GM21367 (cell line): ENCODE results near the gene CAPN3.
"Not testable (repeated sequence)": the region's sequence is repeated elsewhere in the genome, so short reads cannot be mapped to it uniquely, and the experiment has no call there.

Experiments used
- ATAC-seq: cut with Tn5 transposase; IDR thresholded peaks from one replicate; pipeline ENCODE4 v1.9.1; 2021; ENCODE audit not compliant: unreplicated experiment

The CAPN3 gene

DNA sequence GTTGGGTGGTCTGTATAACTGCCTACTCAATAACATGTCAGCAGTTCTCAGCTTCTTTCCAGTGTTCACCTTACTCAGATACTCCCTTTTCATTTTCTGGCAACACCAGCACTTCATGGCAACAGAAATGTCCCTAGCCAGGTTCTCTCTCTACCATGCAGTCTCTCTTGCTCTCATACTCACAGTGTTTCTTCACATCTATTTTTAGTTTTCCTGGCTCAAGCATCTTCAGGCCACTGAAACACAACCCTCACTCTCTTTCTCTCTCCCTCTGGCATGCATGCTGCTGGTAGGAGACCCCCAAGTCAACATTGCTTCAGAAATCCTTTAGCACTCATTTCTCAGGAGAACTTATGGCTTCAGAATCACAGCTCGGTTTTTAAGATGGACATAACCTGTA lies at the start of gene CAPN3:
TSS of gene CAPN3 (plus strand) at position 253 of the 400 bp plus-strand sequence. CDS start 305 bp downstream, outside the sequence.
- ATAC-seq: no peak

DNA sequence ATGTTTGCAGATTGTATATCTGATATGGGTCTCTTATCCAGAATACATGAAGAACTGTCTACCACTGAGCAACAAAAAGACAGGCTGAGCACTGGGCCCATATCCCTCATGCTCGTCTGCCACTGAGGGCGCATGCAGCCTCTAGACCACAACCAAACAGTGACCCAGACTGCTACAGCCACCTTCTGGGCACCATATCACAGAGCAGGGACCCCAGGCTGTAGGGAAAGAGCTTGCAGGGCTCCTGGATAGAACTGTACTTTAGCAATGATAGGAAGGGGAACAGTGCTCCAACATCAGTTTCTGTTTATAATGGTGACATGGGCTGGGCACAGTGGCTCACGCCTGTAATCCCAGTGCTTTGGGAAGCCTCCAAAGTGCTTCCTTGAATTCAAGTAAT lies 45.8 kb upstream of the CAPN3 start:
- no peak for ATAC-seq

DNA sequence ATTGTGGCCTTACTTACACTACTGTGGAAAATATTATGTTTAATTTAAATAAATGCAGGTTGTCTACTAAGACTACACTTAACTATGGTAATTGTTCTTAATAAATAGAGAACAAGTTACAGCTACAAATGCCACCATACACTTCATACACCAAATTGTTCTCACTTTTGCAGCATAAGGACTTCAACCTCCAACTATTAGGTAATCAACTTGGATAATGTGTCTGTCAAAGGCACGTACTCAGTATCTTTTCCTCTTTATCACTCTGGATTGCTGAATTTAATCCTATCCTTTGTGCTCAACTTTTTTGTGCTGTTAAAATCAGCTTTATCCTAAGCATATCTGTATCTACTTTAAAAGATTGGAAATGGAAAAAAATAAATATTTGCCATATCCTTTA lies 44.5 kb upstream of the CAPN3 start:
- no peak for ATAC-seq

DNA sequence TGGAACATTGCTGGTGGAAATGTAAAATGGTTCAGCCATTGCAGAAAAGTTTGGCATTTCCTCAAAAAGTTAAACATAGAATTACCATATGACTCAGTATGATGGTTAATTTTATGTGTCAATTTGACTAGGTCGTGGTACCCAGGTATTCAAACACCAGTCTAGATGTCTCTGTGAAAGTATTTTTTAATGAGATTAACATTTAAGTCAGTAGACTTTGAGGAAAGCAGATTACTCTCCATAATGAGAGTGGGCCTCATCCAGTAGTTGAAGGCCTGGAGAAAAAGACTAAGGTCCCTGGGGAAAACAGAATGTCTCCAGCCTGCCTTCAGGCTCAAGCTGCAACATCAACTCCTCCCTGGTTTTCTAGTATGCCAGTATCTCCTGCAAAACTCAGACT lies 43.8 kb upstream of the CAPN3 start:
- no peak for ATAC-seq

DNA sequence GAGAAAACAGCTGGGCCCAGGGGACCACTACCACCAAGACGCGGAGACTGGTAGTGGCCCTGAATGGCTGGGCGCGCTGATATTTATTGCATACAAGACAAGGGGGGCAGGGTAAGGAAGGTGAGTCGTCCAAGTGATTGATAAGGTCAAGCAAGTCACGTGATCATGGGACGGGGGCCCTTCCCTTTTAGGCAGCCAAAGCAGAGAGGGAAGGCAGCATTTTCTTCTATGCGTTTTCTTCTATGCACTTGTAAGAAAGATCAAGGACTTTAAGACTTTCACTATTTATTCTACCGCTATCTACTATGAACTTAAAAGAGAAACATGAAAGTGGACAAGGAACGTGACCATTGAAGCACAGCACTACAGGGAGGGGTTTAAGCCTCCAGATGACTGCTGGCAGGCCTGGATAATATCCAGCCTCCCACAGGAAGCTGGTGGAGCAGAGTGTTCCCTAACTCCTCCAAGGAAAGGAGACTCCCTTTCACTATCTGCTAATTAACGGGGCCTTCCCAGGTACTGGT lies 43.0 kb upstream of the CAPN3 start:
- not testable (repeated sequence) for ATAC-seq

DNA sequence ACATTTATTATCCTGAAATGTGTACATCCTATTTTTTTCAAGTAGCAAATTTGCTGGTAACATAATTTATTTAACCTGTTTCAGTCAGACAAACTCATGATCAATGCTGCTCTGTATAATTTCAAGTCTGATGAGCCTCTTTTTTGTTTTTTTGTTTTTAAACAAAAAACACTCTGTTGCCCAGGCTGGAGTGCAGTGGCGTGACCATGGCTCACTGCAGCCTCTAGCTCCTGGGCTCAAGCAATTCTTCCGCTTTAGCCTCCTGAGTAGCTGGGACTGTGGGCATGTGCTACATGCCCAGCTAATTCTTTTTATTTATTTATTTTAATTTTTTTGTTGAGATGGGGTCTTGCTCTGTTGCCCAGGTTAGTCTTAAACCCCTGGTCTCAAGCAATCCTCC lies 40.1 kb upstream of the CAPN3 start:
- ATAC-seq: no peak

DNA sequence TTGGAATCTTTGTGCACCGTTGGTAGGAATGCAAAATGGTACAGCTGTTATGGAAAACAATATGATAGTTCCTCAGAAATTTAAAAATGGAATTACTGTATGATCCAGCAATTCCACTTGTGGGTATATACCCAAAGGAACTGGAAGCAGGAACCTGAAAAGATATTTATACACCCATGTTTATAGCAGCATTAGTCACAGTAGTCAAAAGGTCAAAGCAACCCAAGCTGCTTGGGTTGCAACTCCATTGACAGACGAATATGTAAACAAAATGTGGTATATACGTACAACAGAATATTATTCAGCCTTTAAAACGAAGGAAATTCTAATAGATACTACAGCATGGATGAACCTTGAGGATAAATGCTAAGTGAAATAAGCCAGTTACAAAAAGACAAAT lies 35.0 kb upstream of the CAPN3 start:
- ATAC-seq: no peak

DNA sequence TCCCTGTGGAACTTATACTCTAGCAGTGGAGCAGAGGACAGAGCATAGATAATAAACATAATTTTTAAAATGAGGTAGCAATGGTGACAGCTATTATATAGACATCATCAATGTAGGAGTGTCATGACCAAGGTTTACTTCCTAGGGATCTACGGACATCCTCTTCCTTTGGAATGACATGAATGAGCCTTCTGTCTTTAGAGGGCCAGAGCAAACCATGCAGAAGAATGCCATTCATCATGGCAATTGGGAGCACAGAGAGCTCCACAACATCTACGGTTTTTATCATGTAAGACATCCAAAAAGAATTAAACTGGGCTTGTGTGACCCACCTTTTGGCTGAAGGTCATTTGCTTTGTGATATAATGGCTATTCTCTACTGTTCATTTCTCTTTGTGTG lies 30.1 kb upstream of the CAPN3 start:
- no peak for ATAC-seq

DNA sequence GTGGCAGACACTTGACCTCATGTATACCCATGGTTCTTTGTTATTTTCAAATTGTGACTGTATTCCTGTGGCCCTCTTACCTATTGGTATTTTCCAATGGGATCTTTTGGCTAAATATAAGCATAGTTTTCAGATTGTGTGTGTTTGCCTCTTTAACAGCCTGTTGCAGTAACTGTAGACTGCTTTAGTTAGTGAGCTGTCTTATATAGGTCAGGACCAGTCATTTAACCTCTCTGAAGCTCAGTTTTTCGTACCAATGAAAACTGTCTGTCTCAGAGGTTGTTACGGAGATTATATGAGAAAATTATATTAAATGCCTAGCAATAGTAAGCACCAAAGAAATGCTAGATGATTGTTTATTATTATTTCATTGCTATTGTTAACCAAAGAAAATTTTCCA lies 29.3 kb upstream of the CAPN3 start:
- ATAC-seq: no peak

DNA sequence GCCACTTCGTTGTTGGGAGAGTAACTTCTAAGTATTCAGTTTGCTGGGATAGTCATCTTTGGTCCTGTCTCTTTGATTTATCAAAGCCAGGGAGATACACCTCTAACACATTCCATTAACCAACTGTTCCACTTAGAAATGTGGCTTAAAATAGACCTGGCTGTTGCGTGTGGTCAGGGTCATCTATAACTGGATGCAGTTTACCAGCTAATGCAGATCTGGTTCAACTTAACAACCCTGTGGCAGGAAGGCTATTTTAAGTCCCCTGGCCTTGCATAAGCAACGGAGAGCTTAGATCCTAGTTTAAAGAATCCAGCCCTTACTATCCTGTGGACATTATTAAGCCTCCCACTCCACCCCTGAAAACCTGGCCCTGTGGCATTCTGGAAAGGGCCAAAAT lies 28.1 kb upstream of the CAPN3 start:
- no peak for ATAC-seq

DNA sequence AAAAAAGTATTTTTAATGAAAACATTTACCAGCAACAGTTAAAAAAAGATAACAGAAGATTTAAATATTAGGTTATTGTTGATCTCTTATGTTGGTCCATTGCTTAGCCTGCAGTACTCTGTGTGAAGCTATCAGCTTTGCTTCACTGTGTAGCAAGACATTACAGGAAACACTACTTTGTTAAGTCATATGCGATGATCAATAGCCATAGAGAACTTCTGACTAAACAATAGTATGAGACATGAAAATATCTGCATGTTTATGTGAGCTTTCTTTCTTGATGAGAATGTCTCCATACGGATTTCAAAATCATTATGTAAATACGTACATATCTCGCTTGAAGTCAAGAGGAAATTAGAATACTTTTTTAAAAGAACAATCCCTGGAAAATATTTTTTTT lies 27.0 kb upstream of the CAPN3 start:
- ATAC-seq: no peak

DNA sequence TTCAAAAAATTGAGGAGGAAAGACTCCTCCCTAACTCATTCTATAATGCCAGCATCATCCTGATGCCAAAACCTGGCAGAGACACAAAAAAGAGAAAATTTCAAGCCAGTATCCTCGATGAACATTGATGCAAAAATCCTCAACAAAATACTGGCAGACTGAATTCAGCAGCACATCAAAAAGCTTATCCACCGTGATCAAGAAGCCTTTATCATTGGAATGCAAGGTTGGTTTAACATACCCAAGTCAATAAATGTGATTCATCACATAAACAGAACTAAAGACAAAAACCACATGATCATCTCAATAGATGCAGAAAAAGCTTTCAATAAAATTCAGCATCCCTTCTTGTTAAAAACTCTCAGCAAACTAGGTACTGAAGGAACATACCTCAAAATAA lies 24.2 kb upstream of the CAPN3 start:
- ATAC-seq: no peak

DNA sequence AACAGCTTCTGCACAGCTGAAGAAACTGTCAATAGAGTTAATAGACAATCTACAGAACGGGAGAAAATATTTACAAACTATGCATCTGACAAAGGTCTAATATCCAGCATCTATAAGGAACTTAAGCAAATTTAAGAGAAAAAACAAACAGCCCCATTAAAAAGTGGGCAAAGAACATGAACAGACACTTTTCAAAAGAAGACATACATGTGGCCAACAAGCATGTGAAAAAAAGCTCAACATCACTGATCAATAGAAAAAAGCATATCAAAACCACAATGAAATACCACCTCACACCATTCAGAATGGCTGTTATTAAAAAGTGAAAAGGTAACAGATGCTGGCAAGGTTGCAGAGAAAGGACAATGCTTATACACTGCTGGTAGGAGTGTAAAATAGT lies 22.7 kb upstream of the CAPN3 start:
- ATAC-seq: not testable (repeated sequence)

DNA sequence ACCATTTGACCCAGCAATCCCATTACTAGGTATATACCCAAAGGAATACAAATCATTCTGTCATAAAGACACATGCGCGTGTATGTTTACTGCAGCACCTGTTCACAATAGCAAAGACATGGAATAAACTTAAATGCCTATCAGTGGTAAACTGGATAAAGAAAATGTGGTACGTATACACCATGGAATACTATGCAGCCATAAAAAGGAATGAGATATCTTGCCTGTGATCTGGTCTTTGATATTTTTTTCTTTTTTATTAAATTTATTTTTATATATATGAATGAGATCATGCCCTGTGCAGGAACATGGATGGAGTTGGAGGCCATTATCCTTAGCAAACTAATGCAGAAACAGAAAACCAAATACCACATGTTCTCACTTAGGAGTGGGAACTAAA lies 22.2 kb upstream of the CAPN3 start:
- not testable (repeated sequence) for ATAC-seq

DNA sequence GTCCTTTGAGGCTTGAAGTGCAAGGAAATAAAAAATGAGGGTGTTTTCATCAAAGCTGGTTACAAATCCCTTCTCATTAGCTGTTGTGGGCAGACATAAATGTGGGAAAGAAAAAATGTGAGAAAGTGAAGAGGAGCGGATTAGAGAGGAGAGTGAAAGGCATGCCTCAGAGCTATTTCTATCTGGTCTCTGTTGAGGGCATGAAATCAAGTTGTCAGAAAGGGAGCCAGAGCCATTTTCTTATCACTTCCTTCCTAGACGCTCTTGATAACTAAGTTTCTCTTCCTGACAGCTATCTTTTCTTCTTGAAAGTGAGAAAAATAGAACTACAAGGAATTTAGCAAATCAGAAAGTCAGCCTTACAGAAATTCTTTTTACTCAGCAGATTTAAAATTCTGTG lies 20.8 kb upstream of the CAPN3 start:
- ATAC-seq: no peak

DNA sequence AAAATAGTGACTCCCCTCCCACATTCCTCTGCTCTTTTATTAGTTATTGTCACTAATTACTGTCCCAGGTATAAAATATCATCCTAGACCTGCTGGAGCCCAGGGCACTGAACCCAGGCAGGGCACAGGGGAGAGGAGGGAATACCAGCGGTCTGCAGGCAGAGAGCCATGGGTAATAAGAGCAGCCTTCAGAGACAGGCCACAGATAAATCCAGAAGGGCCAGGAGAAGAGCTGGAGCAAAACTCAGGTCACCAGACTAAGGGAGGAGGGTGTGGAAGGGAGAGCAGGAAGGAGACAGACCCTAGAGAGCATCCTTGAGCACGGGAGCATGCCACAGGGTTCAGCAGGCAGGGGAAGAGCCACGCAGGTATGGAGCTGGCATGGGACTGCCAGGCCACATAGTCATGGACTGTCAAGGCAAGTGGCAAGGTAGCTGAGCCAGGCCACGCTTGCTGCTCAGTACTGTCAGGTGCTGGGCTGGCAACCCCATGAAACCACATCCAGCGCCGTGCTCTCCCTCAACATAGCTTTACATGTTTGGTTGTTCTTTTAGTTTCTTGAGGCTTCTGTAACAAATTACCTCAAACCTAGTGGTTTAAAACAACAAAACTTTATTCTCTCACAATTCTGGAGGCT lies 15.6 kb upstream of the CAPN3 start:
- no peak for ATAC-seq

DNA sequence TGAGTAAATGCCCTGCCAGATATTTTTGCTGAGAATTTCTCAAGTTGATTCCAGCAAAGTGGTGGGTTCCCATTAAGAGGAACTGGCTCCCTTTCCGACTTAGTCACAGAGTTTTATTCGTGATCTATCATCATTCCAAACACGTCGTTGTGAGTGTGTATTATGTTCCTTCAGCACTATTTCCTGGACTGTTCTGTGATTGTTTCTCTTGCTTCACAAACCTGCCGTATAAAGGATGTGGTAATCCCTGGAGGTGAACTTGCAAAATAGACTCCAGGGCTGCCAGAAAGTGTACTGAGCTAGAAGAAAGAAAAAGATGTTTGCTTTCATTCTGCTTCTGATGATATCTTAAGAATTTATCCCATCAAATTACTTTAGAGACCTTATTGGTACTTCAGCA lies 14.5 kb upstream of the CAPN3 start:
- no peak for ATAC-seq

DNA sequence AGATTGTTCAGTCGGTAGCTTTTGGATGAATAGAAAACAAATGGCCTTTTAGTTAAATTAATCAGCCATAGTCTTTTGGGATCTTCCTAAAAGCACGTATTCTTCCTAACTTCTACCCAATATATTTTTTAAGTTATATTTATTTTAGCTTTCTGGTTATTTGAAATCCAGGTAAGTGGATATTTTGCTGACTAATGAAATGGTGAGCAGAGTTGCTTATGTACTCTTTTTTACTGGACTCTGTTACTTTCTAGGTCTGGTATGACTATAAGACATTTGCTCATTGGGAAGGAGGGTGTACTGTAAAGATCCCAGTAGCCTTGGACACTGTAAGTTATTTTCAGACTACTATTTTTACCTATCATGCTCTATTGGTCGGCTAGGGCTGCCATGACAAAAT lies 13.8 kb upstream of the CAPN3 start:
- ATAC-seq: no peak

DNA sequence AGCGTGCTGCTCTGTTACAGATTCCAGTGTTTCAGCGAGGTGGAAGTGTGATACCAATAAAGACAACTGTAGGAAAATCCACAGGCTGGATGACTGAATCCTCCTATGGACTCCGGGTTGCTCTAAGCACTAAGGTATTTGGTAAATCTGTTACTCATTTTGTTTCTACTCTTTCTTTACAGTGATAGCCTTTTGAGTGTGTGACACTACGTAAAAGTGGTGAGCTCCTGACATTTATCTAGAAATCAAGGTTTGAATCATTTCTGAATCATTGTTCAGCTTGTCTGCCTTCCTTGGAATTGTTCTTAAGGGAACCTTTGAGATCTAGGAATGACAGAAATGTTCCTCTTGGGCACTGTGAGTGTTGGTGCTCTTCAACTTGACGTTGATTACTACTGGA lies 11.2 kb upstream of the CAPN3 start:
- no peak for ATAC-seq

DNA sequence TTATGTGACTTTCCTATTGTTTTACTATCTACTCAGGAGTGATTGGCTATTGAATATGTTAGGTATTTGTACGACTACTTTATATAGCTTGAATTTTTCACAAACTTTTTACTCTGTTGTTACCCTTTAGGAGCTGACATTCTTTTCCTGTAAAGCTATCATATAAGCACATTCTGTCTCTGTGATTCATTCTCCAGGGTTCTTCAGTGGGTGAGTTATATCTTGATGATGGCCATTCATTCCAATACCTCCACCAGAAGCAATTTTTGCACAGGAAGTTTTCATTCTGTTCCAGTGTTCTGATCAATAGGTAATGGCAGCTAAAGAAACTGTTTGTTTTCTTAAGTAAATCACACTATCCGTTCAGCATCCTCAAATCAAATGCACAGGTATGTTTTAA lies 10.1 kb upstream of the CAPN3 start:
- no peak for ATAC-seq

DNA sequence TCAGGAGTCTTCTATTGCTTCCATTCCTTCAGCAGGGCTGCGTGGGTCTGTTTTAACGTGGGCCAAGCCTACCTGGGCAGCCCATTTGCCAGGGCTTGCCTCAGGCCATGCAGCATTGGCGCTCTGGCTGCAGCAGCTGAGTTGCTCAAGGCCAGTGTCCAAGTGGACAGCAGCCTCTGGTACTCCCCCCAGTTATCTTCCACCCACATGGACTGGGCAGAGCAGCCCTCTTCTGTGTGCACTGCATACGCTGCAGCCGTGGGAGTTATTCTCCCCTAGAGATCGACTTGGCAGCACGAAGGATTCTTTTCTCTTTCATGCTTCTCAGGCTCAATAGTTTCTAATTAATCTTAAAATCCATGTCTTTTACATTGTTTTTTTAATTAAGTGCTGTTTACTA lies 6.9 kb upstream of the CAPN3 start:
- ATAC-seq: no peak

DNA sequence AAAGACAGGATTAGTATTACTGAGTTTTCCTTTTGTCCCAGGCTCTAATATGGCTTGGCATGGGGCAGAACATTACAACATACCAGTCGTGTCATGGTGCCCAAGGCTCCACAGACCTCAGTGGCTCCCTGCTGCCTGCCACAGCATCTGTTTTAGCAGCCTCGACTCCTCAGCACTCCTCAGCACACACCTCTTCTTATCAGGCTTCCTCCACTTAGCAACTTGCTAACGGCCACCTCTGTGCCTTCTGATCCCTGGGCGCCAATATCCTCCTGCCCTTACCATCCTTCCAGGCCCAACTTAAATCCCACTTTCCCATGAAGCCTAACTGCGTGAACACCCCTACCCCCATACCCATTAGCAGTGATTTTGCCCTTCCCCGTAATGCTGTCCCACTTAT lies 6.2 kb upstream of the CAPN3 start:
- ATAC-seq: no peak

DNA sequence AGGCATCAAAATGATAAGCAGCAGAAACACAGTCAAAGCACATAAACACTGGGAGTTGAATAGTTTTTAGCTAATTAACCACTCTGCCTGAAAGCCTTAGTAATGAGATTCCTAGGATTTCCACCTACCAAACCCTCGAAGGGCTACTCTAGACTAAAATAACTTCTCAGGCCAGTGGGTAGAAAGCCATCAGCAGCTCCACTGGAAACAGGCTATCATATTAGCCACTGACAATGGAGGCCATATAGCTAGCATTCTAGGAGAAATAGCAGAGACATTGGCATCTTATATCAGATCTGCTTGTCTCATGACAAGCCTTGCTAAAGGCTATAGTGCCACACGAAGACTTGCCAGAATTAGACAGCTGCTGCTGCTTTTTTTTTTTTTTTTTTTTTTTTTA lies 4.5 kb upstream of the CAPN3 start:
- ATAC-seq: no peak
